A673 (cell line): ENCODE measurements around the gene ARID5B. TPM values are rescaled to one million over a fixed set of nuclear protein-coding genes. Genes with fewer than 3 reads are reported as not detected.

ENCODE experiments used
- BruUV-seq: library from RNA; stranded (reverse); fragments of 400-500 nt; replicated peaks from 2 replicates; lab custom pipeline; 2021; lab: Mats Ljungman, UMichigan
- CTCF ChIA-PET: fragments of 300-600 bp; sonication (Branson Sonifier 250); formaldehyde crosslinking; loops from one replicate; lab custom pipeline; 2022; ENCODE audit warnings: antibody characterized with exemption; lab: Charles Lee
- POLR2A ChIA-PET: fragments of 300-600 bp; sonication (Branson Sonifier 250); formaldehyde crosslinking; loops from one replicate; lab custom pipeline; 2022; ENCODE audit warnings: antibody characterized with exemption; ENCODE audit not compliant: low non-redundant PET; lab: Charles Lee
- DNase-seq: peaks from one replicate; pipeline ENCODE4 v3.0.0-alpha.2; 2015; ENCODE audit warnings: low spot score
- H3K27ac ChIP-seq: fragments of 200-600 bp; sonication (generic); 2 replicates; pipeline ENCODE4 v1.5.1; 2016; ENCODE audit warnings: mixed run types, low read depth, mild to moderate bottlenecking, mixed read lengths, antibody characterized with exemption, low read length; ENCODE audit not compliant: poor library complexity, severe bottlenecking
- H3K27me3 ChIP-seq: fragments of 200-600 bp; sonication (generic); replicated peaks from 2 replicates; pipeline ENCODE4 v1.6.1; 2017; ENCODE audit warnings: mixed run types, low read depth, mild to moderate bottlenecking, mixed read lengths, antibody characterized with exemption, low read length; ENCODE audit not compliant: insufficient read depth, poor library complexity
- H3K36me3 ChIP-seq: fragments of 200-600 bp; sonication (generic); 2 replicates; pipeline ENCODE4 v1.6.1; 2016; ENCODE audit warnings: mixed run types, mild to moderate bottlenecking, mixed read lengths, antibody characterized with exemption, low read length; ENCODE audit not compliant: insufficient read depth, poor library complexity, severe bottlenecking
- H3K4me1 ChIP-seq: fragments of 200-600 bp; sonication (generic); 2 replicates; pipeline ENCODE4 v1.6.1; 2017; ENCODE audit warnings: mixed run types, mild to moderate bottlenecking, mixed read lengths, antibody characterized with exemption, low read length; ENCODE audit not compliant: insufficient read depth, poor library complexity, severe bottlenecking
- H3K4me3 ChIP-seq: fragments of 200-600 bp; sonication (generic); 2 replicates; pipeline ENCODE4 v1.5.1; 2016; ENCODE audit warnings: low read depth, mixed run types, mild to moderate bottlenecking, mixed read lengths, low read length; ENCODE audit not compliant: poor library complexity, severe bottlenecking
- H3K9me3 ChIP-seq: fragments of 200-600 bp; sonication (generic); 2 replicates; pipeline ENCODE4 v1.6.1; 2016; ENCODE audit warnings: mixed run types, low read depth, mild to moderate bottlenecking, mixed read lengths, antibody characterized with exemption, low read length; ENCODE audit not compliant: poor library complexity, severe bottlenecking
- EZH2 ChIP-seq: fragments of 200-600 bp; sonication (generic); IDR thresholded peaks from 2 replicates; pipeline ENCODE4 v1.6.1; 2017; ENCODE audit warnings: borderline replicate concordance, low read depth, mild to moderate bottlenecking, mixed read lengths, antibody characterized with exemption, low read length; ENCODE audit not compliant: poor library complexity, severe bottlenecking
- intact Hi-C: fragments of 100-400 bp; cut with micrococcal nuclease; formaldehyde crosslinking; loops from one replicate; pipeline ENCODE4 v1.10.0; 2022; ENCODE audit not compliant: unreplicated experiment
- total RNA-seq: library from RNA; stranded (reverse); gene quantifications from 2 replicates; pipeline ENCODE4 v1.2.3, GENCODE V29; 2021
- TF ChIP-seq, protein P1 (sequence below): fragments of 300-800, 200-600 bp; sonication (generic); conservative IDR thresholded peaks from 2 replicates; pipeline ENCODE4 v1.5.1; 2017; ENCODE audit warnings: low read depth, mild to moderate bottlenecking, antibody characterized with exemption, low read length, moderate library complexity, mixed read lengths

Gene ARID5B
- total RNA-seq, 1 experiment from 2014 or later = 29.0 TPM

DNA sequence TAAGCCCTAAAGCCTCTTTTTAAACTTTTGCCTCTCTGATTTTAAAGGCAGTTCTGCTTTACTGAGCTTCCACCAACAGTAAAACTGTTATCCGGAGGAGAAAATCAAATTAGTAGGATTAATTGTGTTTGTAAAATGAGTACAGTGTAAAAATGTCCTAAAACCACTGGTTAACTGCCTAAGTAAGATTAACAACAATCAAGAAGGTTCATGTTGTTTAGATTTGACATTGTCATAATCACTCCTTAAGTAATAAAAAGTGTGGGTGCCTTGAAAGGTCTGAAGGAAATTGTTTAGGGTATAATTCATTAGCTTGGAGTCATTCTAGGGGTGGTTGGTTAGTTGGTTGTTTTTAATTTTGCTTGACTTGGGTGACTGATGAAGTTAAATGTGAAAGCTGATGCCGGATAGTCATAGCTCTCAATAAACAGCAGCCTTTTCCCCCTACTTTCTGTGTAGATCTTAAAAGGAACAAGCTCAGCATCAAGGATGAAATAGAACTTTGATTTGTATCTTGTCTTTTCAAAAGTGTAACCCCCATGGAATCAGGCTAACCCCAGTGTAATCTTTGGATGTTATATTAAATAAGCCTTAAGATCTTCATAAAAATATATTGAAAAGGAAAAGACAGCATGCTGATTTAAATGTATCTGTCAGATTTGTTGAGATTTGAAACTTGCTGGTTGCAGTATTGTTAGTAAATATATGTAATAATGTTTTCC is 148.3 kb downstream of the ARID5B start:
- BruUV-seq = TSS peak; percentile 50
- Histone ChIP-seq H3K27ac (peak overlapping the region; percentile 89), H3K27me3 (no peaks in the 10 kb centered on the region), H3K4me3 (peak overlapping the region; percentile 53), H3K36me3 (peaks cover 26% of the 10 kb centered on the region), H3K9me3 (no peaks in the 10 kb centered on the region), H3K4me1 (peaks cover 61% of the 10 kb centered on the region)
- ChIA-PET POLR2A (no interaction called here), CTCF (interaction anchor here (1.3 kb wide), 1 partner anchor 195 kb away, joined by 5 read pairs; no protein-coding TSS in a partner anchor)
- no peak for DNase-seq
- TF ChIP-seq, protein P1, sequence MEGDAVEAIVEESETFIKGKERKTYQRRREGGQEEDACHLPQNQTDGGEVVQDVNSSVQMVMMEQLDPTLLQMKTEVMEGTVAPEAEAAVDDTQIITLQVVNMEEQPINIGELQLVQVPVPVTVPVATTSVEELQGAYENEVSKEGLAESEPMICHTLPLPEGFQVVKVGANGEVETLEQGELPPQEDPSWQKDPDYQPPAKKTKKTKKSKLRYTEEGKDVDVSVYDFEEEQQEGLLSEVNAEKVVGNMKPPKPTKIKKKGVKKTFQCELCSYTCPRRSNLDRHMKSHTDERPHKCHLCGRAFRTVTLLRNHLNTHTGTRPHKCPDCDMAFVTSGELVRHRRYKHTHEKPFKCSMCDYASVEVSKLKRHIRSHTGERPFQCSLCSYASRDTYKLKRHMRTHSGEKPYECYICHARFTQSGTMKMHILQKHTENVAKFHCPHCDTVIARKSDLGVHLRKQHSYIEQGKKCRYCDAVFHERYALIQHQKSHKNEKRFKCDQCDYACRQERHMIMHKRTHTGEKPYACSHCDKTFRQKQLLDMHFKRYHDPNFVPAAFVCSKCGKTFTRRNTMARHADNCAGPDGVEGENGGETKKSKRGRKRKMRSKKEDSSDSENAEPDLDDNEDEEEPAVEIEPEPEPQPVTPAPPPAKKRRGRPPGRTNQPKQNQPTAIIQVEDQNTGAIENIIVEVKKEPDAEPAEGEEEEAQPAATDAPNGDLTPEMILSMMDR = no peak
- TF ChIP-seq EZH2 = no peak
- intact Hi-C loops = loop anchor here (2.0 to 10.0 kb wide), 2 partner anchors 33 to 295 kb away; no protein-coding TSS in a partner anchor

DNA sequence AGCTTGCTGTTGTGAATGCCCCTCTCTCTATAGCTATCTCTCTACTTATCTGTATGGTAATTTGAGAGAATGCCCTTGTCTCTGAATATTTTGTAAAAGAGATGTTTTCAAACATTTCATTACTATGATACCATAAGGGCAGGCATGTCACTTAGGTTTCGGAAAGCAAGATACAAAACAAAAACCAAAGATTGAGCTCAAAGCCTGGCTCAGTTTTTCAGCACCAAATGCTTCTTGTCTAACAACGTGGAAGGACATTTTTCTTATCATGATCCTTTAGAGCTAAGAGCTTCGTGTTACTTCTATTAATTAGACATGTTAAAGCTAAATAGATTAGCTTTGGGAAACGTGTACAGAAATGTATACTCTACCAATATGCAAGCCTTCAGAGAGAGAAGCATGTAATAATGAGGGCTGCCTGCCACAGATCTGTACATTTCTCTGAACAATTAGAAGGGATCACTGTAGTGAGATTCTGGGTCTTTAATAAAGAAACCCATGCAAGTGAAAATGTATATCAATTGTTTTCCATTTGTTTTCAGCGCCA is 148.9 kb downstream of the ARID5B start:
- Histone ChIP-seq H3K4me1 (peaks cover 61% of the 10 kb centered on the region), H3K27ac (peak overlapping the region; percentile 89), H3K27me3 (no peaks in the 10 kb centered on the region), H3K36me3 (peaks cover 26% of the 10 kb centered on the region), H3K9me3 (no peaks in the 10 kb centered on the region), H3K4me3 (peak overlapping the region; percentile 53)
- intact Hi-C loops = no loop called here
- CTCF ChIA-PET = interaction anchor here (1.3 kb wide), 1 partner anchor 195 kb away, joined by 5 read pairs; no protein-coding TSS in a partner anchor
- POLR2A ChIA-PET = no interaction called here
- no peak for DNase-seq
- TF ChIP-seq, protein P1 = no peak
- TF ChIP-seq EZH2 = no peak
- TSS peak; percentile 85 for BruUV-seq

DNA sequence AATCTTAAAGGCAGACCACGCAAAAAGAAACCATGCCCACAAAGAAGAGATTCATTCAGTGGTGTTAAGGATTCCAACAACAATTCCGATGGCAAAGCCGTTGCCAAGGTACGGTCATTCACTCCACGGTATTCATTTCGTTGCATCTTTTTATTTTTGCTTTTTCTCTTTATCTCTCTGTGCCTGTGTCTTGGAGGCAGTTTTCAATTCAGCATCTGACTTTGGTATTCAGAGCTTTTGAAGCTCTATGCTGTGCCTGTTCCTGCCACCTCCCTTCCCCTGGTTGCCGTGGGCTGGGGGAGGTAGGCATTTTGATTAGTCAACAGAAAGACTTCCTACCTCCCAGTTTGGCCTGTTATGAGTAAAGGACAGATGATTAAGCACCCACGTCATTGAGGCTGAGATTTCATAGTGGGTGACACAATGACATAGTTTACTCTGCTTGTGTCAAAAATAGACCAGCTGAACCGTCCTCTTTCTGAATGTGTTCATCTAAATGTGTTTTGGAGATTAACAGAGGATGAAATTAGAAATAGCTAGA is 149.5 kb downstream of the ARID5B start:
- CTCF ChIA-PET = interaction anchor here (1.3 kb wide), 1 partner anchor 194 kb away, joined by 5 read pairs; no protein-coding TSS in a partner anchor
- BruUV-seq = no TSS peak
- POLR2A ChIA-PET = no interaction called here
- H3K4me1 ChIP-seq = peaks cover 61% of the 10 kb centered on the region
- intact Hi-C loops = no loop called here
- peak overlapping the region; percentile 89 for H3K27ac ChIP-seq
- DNase-seq = peak; percentile 80
- TF ChIP-seq, protein P1 = no peak
- no peaks in the 10 kb centered on the region for H3K27me3 ChIP-seq
- no peaks in the 10 kb centered on the region for H3K9me3 ChIP-seq
- peak overlapping the region; percentile 53 for H3K4me3 ChIP-seq
- H3K36me3 ChIP-seq = peaks cover 26% of the 10 kb centered on the region
